Thoracic aorta (tissue), 2 donors: ENCODE data around the gene NDUFAF8. TPM values are rescaled to one million over a fixed set of nuclear protein-coding genes. Genes with fewer than 3 reads are reported as not detected.

ENCODE experiments used
- ATAC-seq: fragments of 150-250 bp; one replicate; pipeline ENCODE4 v1.8.0; 2017; ENCODE audit warnings: low read depth; ENCODE audit not compliant: insufficient number of reproducible peaks, low FRiP score
- DNase-seq: peaks from one replicate; pipeline ENCODE4 v3.0.0-alpha.2; 2020; ENCODE audit warnings: low spot score
- H3K27ac ChIP-seq, 2 donors: fragments of 200-600 bp; sonication (generic); 1 replicate in 1 of 2; 2 replicates in 1 of 2; pipeline ENCODE4 v1.5.1; 2016; ENCODE audit warnings: mild to moderate bottlenecking in 2 of 2, moderate library complexity in 2 of 2
- H3K27me3 ChIP-seq: fragments of 200-600 bp; sonication (generic); replicated peaks from 2 replicates; pipeline ENCODE4 v1.6.0; 2016; ENCODE audit warnings: mild to moderate bottlenecking; ENCODE audit not compliant: insufficient read depth
- H3K36me3 ChIP-seq: fragments of 200-600 bp; sonication (generic); one replicate; pipeline ENCODE4 v1.5.1; 2016
- H3K4me1 ChIP-seq, 2 donors: fragments of 200-600 bp; sonication (generic); 1 replicate in 1 of 2; 2 replicates in 1 of 2; pipeline versions ENCODE4 v1.5.1 to v1.6.0; 2016; ENCODE audit warnings: low read depth in 2 of 2, mild to moderate bottlenecking in 1 of 2; ENCODE audit not compliant: control insufficient read depth in 1 of 2
- H3K4me3 ChIP-seq: fragments of 200-600 bp; sonication (generic); 2 replicates; pipeline ENCODE4 v1.5.1; 2016; ENCODE audit warnings: mild to moderate bottlenecking
- H3K9me3 ChIP-seq: fragments of 200-600 bp; sonication (generic); 2 replicates; pipeline ENCODE4 v1.5.1; 2016
- total RNA-seq, 2 donors: library from RNA; depleted of rRNA; stranded (reverse); fragments of >200 nt; gene quantifications; one replicate each; pipeline versions ENCODE4 v1.1.0 to v1.2.3, GENCODE V29; 2016
- TF ChIP-seq, protein P1 (sequence below): fragments of 200-600 bp; sonication (generic); IDR thresholded peaks from one replicate; pipeline ENCODE4 v1.5.1; 2019; ENCODE audit warnings: antibody characterized with exemption

The NDUFAF8 gene
- total RNA-seq, 2 donors from 2014 or later: 17.8 to 19.5 TPM

- ATAC-seq: no peak
- TF ChIP-seq, protein P1, sequence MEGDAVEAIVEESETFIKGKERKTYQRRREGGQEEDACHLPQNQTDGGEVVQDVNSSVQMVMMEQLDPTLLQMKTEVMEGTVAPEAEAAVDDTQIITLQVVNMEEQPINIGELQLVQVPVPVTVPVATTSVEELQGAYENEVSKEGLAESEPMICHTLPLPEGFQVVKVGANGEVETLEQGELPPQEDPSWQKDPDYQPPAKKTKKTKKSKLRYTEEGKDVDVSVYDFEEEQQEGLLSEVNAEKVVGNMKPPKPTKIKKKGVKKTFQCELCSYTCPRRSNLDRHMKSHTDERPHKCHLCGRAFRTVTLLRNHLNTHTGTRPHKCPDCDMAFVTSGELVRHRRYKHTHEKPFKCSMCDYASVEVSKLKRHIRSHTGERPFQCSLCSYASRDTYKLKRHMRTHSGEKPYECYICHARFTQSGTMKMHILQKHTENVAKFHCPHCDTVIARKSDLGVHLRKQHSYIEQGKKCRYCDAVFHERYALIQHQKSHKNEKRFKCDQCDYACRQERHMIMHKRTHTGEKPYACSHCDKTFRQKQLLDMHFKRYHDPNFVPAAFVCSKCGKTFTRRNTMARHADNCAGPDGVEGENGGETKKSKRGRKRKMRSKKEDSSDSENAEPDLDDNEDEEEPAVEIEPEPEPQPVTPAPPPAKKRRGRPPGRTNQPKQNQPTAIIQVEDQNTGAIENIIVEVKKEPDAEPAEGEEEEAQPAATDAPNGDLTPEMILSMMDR: no peak
- H3K4me3 ChIP-seq: no peak overlapping the region
- peak overlapping the region in 1 of 2 donors; percentile 38 for H3K27ac ChIP-seq
- no peaks in the 10 kb centered on the region for H3K27me3 ChIP-seq
- peaks cover 13% of the 10 kb centered on the region for H3K36me3 ChIP-seq
- peak; percentile 18 for DNase-seq
- H3K4me1 ChIP-seq: peaks cover 0 to 15% of the 10 kb centered on the region in 2 donors
- no peaks in the 10 kb centered on the region for H3K9me3 ChIP-seq
Observed at GRCh38 chr17:81194941-81195901, 43.9 kb upstream of the NDUFAF8 start.

DNA sequence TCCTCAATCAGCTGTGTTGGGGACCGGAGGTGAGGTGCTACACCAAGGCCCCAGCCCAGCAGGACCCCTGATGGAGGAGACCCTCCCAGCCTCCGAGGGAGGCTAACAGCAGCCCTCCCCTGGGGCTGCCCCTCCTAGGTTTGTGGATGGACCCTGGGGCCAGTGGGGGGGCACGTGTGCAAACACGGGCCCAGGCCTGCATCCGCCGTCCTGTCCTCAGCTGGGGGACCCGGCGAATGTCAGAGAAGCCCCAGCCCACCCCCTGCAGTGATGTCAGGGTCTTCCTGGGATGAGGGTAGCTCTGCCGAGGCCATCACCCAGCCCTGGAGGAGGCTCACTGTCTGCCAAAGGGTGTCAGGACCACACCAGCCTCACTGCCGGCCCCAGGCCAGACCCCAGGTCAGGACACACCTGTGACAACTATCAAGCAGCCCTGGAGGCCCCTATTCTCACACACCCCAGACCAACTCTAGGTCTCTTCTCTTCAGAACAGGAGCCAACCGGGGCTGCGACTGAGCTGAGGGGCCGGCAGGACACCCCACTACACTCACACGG is 43.1 kb upstream of the NDUFAF8 start:
- Histone ChIP-seq H3K27me3 (no peaks in the 10 kb centered on the region), H3K27ac (no peak overlapping the region), H3K9me3 (no peaks in the 10 kb centered on the region), H3K4me1 (peaks cover 0 to 15% of the 10 kb centered on the region in 2 donors), H3K4me3 (no peak overlapping the region), H3K36me3 (peaks cover 13% of the 10 kb centered on the region)
- ATAC-seq (no peak), DNase-seq (no peak)
- TF ChIP-seq, protein P1: no peak

DNA sequence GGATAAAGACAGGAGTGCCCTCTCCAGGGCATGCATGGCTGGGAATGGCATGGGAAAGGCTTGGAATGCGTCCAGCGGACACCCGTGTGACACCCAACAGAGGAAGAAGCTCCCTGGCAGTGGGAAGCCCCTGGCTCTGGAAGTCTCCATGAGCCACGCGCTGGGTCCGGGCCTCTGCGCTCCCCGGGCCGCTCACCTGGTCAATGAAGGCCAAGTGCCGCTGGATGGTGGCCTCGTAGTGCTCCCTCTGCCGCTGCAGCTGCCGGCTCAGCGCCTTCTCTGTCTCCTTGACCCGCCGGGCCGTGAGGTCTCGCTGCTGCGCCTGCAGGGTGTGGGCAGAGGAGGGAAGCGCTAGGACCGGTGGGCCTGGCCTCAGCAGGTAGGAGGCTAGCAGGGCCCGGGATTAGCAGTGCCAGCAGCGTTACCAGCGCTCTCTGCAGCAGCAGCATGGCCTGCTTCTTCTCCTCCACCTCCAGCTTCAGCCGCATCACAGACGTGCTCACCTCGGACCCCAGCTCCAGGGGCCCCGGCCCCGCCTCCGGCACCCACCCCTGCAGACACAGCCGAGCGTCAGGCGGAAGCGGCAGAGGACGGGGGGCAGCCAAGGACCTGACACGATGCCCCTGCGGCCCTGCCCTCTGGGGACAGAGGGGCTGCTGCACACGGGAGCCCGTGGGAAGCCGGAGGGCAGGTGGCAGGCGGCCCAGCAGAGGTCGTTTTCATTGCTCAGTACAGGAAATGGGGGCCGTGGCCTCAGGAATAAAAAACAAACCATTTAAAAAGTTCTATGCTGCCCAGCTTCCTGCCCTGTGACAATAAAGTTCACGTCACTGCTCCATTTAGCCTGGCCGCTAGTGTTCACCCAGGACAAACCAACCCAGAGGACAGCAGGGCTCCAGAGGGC is 42.4 kb upstream of the NDUFAF8 start:
- no peak for ATAC-seq
- H3K27me3 ChIP-seq: no peaks in the 10 kb centered on the region
- peaks cover 11% of the 10 kb centered on the region for H3K36me3 ChIP-seq
- no peaks in the 10 kb centered on the region for H3K9me3 ChIP-seq
- H3K4me1 ChIP-seq: peaks cover 0 to 15% of the 10 kb centered on the region in 2 donors
- H3K4me3 ChIP-seq: no peak overlapping the region
- H3K27ac ChIP-seq: no peak overlapping the region
- no peak for DNase-seq
- TF ChIP-seq, protein P1: no peak

DNA sequence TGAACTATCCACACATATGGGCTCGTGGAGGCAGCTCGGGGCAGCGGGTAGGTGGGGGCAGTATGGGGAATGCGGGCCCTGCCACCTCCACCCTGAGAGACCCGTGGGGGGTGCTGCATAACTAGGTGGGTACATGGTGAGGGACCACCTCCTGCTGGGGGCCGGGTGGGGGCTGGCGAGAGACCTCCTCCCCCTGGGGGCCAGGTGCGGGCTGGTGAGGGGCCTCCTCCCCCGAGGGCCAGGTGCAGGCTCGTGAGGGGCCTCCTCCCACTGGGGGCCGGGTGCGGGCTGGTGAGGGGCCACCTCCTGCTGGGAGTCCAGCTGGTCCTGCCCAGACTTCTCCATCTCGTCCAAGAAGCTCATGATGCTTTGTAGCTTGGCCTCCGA is 41.7 kb upstream of the NDUFAF8 start:
- no peaks in the 10 kb centered on the region for H3K9me3 ChIP-seq
- no peak for DNase-seq
- ATAC-seq: no peak
- H3K4me3 ChIP-seq: no peak overlapping the region
- H3K4me1 ChIP-seq: peaks cover 0 to 15% of the 10 kb centered on the region in 2 donors
- peaks cover 11% of the 10 kb centered on the region for H3K36me3 ChIP-seq
- no peaks in the 10 kb centered on the region for H3K27me3 ChIP-seq
- TF ChIP-seq, protein P1: no peak
- no peak overlapping the region for H3K27ac ChIP-seq
